Mesodermal cell (in vitro differentiated cells): ENCODE results near the gene GALNT9.
"Not testable (repeated sequence)": the region's sequence is repeated elsewhere in the genome, so short reads cannot be mapped to it uniquely, and the experiment has no call there.

Source experiments
- H3K27ac ChIP-seq: 2 replicates; pipeline ENCODE4 v1.7.0; 2013; ENCODE audit warnings: mild to moderate bottlenecking, low read depth, low read length, moderate library complexity; ENCODE audit not compliant: severe bottlenecking
- H3K36me3 ChIP-seq: 2 replicates; pipeline ENCODE4 v1.7.1; 2013; ENCODE audit warnings: mild to moderate bottlenecking, low read length, moderate library complexity; ENCODE audit not compliant: control insufficient read depth, insufficient read depth
- H3K4me1 ChIP-seq: one replicate; pipeline ENCODE4 v1.7.1; 2013; ENCODE audit warnings: mild to moderate bottlenecking, low read length; ENCODE audit not compliant: insufficient read depth, control insufficient read depth, poor library complexity, severe bottlenecking
- H3K4me3 ChIP-seq: 2 replicates; pipeline ENCODE4 v1.7.0; 2013; ENCODE audit warnings: low read length, control low read depth, mild to moderate bottlenecking; ENCODE audit not compliant: insufficient read depth, poor library complexity, severe bottlenecking; ENCODE audit errors: extremely low read depth
- H3K9me3 ChIP-seq: 2 replicates; pipeline ENCODE4 v1.7.1; 2013; ENCODE audit warnings: mild to moderate bottlenecking, low read length, moderate library complexity; ENCODE audit not compliant: control insufficient read depth
- WGBS, 2 experiments: methylation state at CpG; one replicate each; pipeline ENCODE4 v1.1.5; 2013; ENCODE audit warnings: missing lambda C conversion rate in 2 of 2; ENCODE audit not compliant: insufficient coverage in 2 of 2; 5-methylcytosine and 5-hydroxymethylcytosine counted together

The GALNT9 gene

DNA sequence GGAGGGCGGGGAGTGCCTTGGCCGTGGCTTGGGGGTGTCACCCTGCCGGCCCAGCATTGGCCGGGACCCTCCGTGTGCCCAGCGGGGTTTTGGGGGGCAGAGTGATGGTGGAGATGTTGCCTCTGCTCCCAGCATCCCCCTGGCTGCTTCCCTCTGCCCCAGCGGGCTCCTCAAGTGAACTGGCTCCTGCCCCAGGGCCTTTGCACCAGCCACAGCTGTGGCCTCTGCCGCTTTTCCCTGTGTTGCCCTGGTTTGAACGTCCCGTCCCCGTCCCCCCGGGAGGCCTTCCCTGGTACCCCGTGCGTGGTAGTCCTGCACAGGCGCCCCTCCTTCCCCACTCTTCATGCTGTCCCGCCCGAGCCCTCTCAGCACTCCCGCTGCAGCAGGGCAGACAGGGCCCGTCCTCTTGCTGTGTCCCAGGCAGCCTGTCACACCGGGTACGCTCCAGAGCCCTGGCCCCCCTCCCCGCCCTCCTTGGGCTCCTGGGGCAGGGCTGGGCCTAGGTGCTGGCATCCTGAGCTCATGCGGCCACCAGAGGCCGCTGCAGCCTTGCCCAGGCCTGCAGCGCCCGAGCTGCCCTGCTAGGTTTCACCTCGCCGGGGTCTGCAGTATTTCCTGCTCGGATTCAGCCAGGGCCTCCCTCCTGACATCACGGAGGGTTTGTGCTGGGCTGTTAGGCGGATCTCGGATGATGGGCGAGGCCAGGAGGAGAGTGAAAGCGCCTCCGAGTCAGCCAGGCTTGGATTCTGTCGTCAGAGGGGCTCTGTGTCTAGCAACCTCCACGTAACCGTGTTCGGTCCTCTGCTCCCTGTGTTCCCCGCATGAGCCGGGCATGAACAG lies 175.7 kb downstream of the GALNT9 start:
- Histone ChIP-seq H3K4me1 (no peaks in the 10 kb centered on the region), H3K27ac (no peak overlapping the region), H3K4me3 (no peak overlapping the region), H3K36me3 (peaks cover 17% of the 10 kb centered on the region), H3K9me3 (peaks cover 8% of the 10 kb centered on the region)
- WGBS, 2 experiments: 50 to 58% methylated on average over 35 to 39 of the region's 41 CpGs

DNA sequence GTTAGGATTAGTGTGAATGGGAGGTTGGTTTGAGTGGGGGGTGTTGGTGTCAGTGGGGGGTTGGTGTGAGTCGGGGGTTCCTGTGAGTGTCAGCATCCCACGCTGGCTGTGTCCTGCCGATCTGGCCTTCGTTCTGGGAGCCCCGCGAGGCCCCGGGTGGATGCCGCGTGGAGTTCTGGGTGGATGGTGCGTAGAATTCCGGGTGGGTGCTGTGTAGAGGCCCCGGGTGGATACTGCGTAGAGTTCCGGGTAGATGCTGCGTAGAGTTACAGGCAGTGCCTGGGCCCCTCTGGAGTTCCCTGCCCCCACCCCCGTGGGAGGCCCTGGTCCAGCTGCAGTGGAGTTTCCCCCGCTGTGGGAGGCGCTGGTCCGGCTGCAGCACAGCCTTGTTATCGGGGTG lies 176.4 kb downstream of the GALNT9 start:
- 95 to 96% methylated on average over 14 to 15 of the region's 20 CpGs for WGBS, 2 experiments
- Histone ChIP-seq H3K4me1 (no peaks in the 10 kb centered on the region), H3K27ac (no peak overlapping the region), H3K36me3 (peaks cover 22% of the 10 kb centered on the region), H3K9me3 (peaks cover 8% of the 10 kb centered on the region), H3K4me3 (no peak overlapping the region)

DNA sequence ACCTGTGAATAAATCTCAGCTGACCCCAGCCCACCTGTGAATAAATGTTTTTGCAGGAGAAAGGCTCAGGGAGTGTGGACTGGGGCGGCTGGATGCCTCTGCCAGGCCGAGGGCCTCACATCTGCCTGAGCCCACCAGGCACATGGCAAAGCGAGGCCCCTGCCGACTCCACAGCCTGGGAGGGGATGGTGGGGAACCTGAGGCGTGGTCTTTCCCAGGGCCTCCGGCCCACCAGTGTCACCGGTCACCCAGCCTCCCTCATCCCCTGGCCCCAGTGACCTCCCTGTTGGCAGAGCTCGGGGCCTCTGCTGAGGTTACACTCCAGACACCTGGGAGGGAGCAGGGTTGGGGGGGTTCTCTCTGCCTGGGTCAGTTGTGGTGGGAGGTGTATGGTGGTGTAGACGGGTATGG lies 177.0 kb downstream of the GALNT9 start:
- H3K36me3 ChIP-seq: peaks cover 26% of the 10 kb centered on the region
- H3K4me3 ChIP-seq: no peak overlapping the region
- WGBS, 2 experiments: 98% methylated on average over 4 of the region's 9 CpGs; no CpG with 5 or more reads in 1 of the 2 experiments
- no peaks in the 10 kb centered on the region for H3K4me1 ChIP-seq
- H3K9me3 ChIP-seq: peaks cover 5% of the 10 kb centered on the region
- H3K27ac ChIP-seq: no peak overlapping the region

DNA sequence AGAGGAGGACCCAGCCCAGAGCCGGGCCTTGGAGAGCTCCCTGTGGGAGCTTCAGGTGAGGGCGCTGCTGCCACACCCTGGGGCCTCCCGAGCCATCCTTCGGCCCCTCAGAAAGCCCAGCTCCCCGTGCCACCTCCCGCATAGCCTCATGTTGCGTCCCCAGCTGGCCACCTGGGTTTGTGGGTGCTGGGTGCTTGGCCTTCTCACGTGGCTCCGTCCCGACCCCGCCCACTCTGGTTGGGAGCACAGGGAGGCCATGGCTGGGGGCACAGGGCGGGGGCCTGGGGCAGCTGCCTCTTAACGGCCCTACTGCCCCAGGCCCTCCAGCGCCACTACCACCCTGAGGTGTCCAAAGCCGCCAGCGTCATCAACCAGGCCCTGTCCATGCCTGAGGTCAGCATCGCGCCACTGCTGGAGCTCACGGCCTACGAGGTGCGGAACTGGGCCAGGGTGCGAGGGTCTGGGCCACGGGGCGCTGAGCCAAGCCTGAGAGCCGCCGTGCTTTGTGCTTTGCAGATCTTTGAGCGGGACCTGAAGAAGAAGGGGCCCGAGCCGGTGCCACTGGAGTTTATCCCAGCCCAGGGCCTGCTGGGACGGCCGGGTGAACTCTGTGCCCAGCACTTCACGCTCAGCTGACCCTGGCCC lies 177.5 kb downstream of the GALNT9 start:
- H3K9me3 ChIP-seq: peaks cover under 1% of the 10 kb centered on the region
- H3K4me1 ChIP-seq: no peaks in the 10 kb centered on the region
- H3K36me3 ChIP-seq: peaks cover 22% of the 10 kb centered on the region
- WGBS, 2 experiments: 95% methylated on average over 25 to 31 of the region's 32 CpGs
- H3K4me3 ChIP-seq: no peak overlapping the region
- no peak overlapping the region for H3K27ac ChIP-seq

DNA sequence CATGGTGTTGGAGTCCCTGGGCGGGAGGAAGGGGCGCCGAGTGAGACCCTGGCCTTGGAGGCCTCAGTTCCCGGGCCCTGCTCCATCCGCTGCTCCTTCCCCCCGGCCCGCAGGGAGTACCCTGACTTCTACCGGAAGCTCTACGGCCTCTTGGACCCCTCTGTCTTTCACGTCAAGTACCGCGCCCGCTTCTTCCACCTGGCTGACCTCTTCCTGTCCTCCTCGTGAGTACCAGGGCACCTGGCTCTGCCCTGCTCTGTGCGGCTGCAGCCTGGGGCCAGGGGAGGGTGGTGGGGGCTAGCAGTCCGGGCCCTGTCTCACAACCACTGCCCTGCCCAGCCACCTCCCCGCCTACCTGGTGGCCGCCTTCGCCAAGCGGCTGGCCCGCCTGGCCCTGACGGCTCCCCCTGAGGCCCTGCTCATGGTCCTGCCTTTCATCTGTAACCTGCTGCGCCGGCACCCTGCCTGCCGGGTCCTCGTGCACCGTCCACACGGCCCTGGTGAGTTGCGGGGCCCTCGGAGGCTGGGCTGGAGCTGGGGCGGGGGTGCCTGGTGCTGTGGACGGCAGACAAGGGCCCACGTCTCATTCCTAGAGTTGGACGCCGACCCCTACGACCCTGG lies 178.1 kb downstream of the GALNT9 start:
- no peak overlapping the region for H3K4me3 ChIP-seq
- WGBS, 2 experiments: 96 to 97% methylated on average over 32 to 36 of the region's 36 CpGs
- H3K27ac ChIP-seq: no peak overlapping the region
- H3K4me1 ChIP-seq: no peaks in the 10 kb centered on the region
- peaks cover 18% of the 10 kb centered on the region for H3K36me3 ChIP-seq
- no peaks in the 10 kb centered on the region for H3K9me3 ChIP-seq

DNA sequence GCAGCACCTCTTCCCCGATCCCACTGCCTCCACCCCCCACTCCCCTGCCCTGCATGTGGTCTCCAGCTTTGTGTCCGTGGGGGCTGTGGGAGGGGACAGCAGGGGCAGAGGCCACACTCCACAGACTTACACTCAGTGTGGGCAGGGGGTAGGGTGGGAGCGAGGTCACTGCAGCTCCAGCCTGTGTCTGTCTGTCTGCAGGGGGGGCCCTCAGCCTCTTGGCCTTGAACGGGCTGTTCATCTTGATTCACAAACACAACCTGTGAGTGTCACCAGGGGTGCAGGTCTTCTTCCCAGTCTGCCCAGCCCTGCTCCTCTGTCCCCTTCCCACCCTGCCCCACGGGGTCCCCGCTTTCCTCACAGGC lies 178.6 kb downstream of the GALNT9 start:
- WGBS, 2 experiments: 94 to 100% methylated on average over 3 of the region's 6 CpGs
- Histone ChIP-seq H3K4me1 (no peaks in the 10 kb centered on the region), H3K27ac (no peak overlapping the region), H3K9me3 (no peaks in the 10 kb centered on the region), H3K36me3 (peaks cover 21% of the 10 kb centered on the region), H3K4me3 (no peak overlapping the region)

DNA sequence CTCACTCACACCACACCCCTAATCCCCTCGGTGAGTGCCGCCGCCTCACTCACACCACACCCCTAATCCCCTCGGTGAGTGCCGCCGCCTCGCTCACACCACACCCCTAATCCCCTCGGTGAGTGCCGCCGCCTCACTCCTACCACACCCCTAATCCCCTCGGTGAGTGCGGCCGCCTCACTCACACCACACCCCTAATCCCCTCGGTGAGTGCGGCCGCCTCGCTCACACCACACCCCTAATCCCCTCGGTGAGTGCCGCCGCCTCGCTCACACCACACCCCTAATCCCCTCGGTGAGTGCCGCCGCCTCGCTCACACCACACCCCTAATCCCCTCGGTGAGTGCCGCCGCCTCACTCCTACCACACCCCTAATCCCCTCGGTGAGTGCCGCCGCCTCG lies 179.9 kb downstream of the GALNT9 start:
- WGBS, 2 experiments: no CpG with 5 or more reads among the region's 32 CpGs
- H3K9me3 ChIP-seq, H3K4me1 ChIP-seq, H3K4me3 ChIP-seq, H3K27ac ChIP-seq: not testable (repeated sequence)
- peaks cover 21% of the 10 kb centered on the region for H3K36me3 ChIP-seq

DNA sequence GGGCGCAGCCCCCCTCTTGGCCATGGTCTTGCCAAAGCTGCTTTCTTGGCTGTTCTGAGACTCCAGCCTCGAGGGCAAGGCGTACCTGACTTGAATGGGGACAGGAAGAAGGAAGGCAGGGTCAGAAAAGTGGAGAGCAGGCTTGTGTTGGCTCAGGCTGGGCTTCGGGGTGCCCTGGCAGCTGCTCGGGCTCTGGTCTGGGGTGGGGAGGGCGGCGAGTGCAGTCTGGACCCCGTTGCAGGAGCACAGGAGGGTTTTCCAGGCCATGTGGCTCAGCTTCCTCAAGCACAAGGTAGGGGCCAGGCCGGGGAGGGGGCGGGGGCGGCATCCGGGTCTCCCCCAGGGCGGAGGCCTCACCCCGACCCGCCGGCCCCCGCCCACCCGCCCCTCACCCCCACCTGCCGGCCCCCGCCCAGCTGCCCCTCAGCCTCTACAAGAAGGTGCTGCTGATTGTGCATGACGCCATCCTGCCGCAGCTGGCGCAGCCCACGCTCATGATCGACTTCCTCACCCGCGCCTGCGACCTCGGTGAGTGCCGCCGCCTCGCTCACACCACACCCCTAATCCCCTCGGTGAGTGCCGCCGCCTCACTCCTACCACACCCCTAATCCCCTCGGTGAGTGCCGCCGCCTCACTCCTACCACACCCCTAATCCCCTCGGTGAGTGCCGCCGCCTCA lies 180.9 kb downstream of the GALNT9 start:
- 96 to 100% methylated on average over 10 to 16 of the region's 41 CpGs for WGBS, 2 experiments
- Histone ChIP-seq H3K4me1 (peaks cover 4% of the 10 kb centered on the region), H3K4me3 (no peak overlapping the region), H3K9me3 (no peaks in the 10 kb centered on the region), H3K36me3 (peaks cover 21% of the 10 kb centered on the region), H3K27ac (no peak overlapping the region)

DNA sequence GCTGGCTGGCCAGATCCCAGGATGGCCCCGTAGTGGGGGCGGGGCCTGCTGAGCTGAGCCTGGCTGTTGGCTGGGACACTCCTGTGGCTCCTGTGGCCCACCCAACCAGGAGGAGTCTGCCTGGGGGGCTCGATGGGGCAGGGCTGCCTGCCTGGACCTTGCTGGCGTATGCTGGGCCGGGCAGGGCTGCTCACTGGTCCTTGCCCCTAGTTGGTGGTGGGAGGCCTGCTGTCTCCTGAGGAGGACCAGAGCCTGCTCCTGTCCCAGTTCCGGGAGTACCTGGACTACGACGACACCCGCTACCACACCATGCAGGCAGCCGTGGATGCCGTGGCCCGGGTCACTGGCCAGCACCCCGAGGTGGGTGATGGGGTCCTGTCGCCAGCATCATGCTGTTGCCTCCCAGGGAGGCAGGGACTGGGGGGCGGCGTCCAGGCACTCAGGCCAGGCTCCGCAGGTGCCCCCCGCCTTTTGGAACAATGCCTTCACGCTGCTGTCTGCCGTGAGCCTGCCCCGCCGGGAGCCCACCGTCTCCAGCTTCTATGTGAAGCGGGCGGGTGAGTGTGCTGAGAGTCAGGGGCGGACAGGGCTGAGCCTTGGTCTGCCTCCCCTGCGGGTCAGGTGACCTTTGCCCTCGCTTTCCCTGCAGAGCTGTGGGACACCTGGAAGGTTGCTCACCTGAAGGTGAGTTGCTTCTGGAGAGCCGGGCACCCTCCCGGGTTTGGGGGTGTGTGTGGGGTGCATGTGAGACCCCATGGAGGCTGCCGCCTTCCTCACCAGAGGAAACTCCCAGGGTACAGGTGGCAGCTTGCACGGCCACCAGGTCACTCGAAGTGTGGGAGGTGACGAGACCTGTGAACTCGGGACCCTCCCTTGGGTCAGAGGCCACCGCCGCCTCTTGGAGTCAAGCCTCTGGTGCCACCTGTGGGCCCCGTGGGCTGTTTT lies 181.7 kb downstream of the GALNT9 start:
- Histone ChIP-seq H3K4me3 (no peak overlapping the region), H3K36me3 (peaks cover 21% of the 10 kb centered on the region), H3K27ac (no peak overlapping the region), H3K4me1 (peaks cover 8% of the 10 kb centered on the region), H3K9me3 (no peaks in the 10 kb centered on the region)
- 96 to 97% methylated on average over 34 to 35 of the region's 38 CpGs for WGBS, 2 experiments
